Skin epidermis (tissue), 12 donors: ENCODE measurements around the gene FRS2.

Source experiments
- H3K27ac ChIP-seq, 21 experiments: fragments of 200-600 bp; sonication (generic) in 11 of 21; one replicate each; pipeline ENCODE4 v1.5.0; 2020; ENCODE audit warnings: mild to moderate bottlenecking in 3 of 21, inconsistent platforms in 2 of 21, moderate library complexity in 2 of 21
- H3K4me3 ChIP-seq, 7 experiments: fragments of 200-600 bp; sonication (generic) in 2 of 7; one replicate each; pipeline ENCODE4 v1.5.0; 2020; ENCODE audit warnings: inconsistent platforms in 2 of 7, mild to moderate bottlenecking in 2 of 7, moderate library complexity in 1 of 7

FRS2 gene

DNA sequence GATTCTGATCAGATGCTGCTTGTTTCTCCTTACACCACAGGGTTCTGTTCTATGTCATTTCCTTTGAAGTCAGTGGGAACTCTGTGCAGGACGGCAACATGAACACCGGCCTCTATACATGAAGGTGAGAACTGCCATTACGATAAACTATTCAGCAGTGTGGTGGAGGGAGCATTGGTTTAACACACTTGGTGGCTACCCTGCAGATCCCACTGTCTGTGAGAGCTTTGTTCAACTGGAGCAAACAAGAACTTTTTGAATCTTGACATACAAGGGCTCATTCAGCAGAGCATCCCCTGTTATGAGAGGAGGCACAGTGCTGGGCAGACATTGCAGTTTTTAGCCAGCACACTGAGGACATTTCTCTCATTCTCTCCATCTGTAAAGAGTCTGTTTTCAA is 10.7 kb upstream of the FRS2 start:
- H3K27ac ChIP-seq = no peak overlapping the region
- H3K4me3 ChIP-seq = no peak overlapping the region

DNA sequence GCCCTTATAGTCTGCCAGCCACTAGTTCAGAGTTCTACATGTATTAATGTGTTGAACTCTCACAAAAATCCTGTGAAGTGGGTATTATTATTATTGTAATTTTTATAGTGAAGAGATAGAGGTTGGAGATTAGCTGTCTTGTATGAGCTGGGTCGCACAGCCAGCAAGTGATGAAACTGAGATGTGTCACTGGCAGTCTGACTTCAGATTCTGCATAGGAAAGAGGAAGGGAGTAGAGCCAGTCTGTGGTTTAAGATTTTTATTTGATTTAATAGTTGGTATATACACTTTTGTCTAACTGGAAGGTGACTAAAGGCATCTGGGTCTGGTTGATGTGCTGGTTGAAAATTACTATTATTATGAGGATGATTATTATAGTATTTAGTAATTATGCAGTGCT is 5.8 kb upstream of the FRS2 start:
- H3K27ac ChIP-seq = no peak overlapping the region
- no peak overlapping the region for H3K4me3 ChIP-seq

DNA sequence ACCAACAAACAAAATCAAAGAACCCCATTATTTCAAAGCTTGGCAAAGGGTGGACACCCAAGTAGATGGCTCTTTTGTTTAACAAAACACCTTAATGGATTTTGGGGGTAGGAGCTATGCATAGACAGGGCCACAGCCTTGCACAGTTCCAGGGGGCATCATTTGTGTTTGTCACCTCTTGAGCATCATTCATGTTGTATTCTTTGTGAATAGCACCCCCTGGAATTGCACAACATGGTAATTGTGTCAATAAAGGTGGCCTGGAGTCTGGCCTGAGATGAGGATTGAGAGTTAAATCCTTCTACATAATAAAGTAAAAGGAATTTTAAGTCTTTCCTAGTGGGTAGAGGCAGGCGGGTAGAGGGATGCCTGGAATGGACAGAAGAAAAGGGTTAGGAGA is 3.3 kb upstream of the FRS2 start:
- Histone ChIP-seq H3K27ac (peak overlapping the region in 5 of 21 experiments; percentile 3 to 46 (median 17)), H3K4me3 (no peak overlapping the region)

DNA sequence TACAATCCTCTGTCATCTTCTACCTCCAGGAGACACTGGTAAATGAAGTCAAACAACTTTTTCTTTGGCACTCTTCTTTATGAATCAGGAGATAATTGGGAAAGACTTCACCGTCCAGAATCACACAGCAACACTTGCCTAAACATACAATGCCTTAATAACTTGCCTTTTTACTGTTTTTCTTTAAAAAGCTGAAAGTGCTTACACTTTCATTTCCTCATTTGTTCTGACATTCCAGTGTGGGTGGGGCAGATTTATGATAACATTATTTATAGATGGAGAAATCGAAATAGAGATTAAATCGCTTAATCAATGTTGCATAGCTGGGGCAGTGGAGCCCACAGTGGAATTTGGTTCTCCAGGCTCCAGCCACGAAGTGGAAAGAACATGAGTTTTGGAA is 2.8 kb upstream of the FRS2 start:
- Histone ChIP-seq H3K4me3 (no peak overlapping the region), H3K27ac (peak overlapping the region in 5 of 21 experiments; percentile 3 to 46 (median 17))

DNA sequence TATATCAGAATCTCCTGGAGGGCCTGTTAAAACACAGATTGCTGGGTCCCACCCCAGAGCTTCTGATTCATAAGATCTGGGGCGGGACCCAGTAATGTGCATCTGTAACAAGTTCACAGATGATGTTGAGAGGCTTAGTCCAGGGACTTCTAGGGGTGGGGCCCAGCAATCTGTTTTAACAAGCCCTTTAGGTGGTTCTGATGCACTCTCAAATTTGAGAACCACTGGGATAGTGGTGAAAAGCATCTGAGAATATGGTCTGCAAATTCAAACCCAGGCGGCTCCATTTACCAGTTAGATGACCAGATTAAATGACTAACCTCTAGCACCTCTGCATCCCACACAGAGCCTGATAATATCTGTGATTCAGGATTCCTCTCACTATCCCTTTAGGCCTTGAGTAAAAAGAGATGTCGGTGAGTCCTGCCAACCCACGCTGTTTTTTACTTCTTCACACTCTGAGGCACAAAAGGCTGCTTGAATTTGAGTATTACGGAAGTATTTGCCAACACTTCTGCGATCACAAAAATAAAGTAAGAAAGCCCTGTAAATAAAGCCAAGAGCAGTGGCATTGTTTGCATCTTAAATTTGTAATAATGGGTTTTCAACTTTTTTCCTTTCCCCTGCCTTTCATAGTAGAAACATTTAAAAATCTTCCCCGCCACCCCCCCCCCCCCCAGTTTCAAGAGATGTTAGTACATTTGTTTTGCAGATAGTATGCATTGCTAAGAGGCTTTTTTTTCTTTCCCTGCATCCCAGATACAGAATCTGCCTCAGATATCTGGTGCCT is 1.8 kb upstream of the FRS2 start:
- Histone ChIP-seq H3K27ac (peak overlapping the region in 3 of 21 experiments; percentile 11 to 46 (median 27)), H3K4me3 (no peak overlapping the region)

DNA sequence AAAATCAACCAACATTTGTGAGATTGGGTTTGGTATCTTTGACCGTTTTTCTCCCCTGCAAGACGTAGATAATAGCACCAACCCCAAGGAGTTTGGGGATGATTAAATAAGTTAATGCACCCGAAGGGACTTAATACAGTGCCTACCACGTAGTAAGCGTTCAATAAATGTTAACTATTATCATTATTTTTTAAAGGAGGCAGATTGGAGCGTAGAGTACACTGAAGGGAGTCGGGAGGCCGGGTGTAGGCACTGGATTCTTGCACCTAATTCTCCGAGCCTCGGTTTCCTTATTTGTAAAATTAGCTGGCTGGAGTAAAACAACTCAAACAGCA is 367 bp upstream of the FRS2 start:
- Histone ChIP-seq H3K27ac (peak overlapping the region in 20 of 21 experiments; percentile 90 to 100 (median 97)), H3K4me3 (peak overlapping the region; percentile 87 to 99 (median 92))

DNA sequence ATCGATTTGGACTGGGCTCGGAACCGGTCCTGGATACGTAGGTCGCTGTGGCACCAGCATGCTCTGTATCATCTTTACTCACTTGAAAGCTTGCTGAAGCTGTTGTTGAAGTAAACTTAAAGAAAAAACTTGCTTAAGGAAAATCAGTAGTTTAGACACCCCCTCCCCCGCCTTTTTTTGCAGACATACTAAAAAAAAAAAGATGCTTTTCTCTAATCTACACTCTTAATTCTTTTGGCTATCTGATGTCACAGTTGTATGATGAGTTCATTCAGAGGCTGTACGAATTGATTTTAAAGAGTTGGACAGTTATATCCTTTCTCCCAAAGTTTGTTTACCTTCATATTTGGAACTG is 865 bp downstream of the FRS2 start:
- Histone ChIP-seq H3K4me3 (peak overlapping the region; percentile 87 to 99 (median 92)), H3K27ac (peak overlapping the region in 20 of 21 experiments; percentile 90 to 100 (median 97))

DNA sequence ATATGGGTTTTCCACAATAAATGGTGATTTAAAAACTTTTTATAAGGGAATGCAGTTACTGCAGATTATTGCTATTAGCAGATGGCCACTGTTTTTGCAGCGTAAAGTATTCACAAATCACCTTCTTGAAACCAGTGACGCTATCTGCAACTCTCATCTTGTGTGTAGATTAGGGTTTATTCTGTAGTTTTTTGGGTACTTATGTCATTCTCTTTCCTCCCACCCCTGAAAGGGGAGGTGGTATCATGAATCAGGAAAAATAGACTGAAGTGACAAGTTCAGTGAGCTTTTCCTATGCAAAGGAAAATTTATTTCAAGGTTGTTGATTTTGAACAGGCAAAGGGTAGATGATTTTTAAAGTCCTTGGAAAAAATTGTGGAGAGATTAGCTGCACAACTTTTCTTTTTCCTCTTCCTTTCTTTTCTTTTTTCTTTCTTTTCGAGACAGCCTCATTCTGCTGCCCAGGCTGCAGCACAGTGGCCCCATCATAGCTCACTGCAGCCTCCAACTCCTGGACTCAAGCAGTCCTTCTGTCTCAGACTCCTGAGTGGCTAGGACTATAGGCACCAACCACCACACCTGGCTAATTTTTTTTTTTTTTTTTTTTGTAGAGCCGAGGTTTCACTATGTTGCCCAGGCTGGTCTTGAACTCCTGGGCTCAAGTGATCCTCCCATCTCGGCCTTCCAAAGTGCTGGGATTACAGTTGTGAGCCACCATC is 1.6 kb downstream of the FRS2 start:
- peak overlapping the region in 4 of 7 experiments; percentile 87 to 92 (median 88) for H3K4me3 ChIP-seq
- peak overlapping the region in 2 of 21 experiments; percentile 47 to 98 for H3K27ac ChIP-seq

DNA sequence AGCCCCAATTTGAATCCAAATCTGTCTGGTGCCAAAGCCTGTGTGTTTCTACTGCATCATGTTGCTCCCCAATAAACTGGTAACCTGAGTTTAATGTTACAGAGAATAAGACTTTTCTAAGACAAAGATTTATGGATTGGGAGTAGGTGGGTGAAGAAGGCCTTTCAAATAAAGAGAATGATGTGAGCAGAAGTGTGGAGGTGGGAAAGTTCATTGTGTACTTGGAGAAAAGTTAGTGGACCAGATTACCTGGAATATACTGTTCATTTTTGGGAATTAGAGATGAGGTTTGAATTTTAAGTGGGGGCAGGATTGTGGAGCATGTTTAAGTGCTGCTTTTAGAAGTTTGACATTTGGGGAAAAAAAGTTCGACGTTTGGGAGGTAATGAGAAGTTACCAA is 3.1 kb downstream of the FRS2 start:
- no peak overlapping the region for H3K4me3 ChIP-seq
- H3K27ac ChIP-seq = peak overlapping the region in 1 of 21 experiments; percentile 11

DNA sequence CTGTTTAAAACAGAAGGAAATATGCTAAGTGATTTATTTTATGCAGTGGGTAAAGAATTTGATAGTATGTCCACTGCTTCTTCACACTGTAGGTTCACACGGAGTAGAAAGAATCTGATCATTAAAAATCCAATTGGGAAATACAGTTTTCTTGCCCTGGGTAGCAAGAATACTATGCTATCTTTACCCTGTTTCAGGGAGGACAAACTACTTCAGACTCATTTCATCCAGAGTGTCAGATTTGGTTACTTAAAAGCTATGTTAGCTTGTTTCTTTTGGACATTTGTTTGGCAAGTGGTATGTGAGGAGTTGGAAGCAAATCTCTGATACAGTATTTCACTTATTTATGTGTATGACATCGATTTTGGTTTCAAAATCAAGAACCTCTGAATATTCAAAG is 4.3 kb downstream of the FRS2 start:
- H3K4me3 ChIP-seq = no peak overlapping the region
- peak overlapping the region in 3 of 21 experiments; percentile 9 to 38 (median 9) for H3K27ac ChIP-seq

DNA sequence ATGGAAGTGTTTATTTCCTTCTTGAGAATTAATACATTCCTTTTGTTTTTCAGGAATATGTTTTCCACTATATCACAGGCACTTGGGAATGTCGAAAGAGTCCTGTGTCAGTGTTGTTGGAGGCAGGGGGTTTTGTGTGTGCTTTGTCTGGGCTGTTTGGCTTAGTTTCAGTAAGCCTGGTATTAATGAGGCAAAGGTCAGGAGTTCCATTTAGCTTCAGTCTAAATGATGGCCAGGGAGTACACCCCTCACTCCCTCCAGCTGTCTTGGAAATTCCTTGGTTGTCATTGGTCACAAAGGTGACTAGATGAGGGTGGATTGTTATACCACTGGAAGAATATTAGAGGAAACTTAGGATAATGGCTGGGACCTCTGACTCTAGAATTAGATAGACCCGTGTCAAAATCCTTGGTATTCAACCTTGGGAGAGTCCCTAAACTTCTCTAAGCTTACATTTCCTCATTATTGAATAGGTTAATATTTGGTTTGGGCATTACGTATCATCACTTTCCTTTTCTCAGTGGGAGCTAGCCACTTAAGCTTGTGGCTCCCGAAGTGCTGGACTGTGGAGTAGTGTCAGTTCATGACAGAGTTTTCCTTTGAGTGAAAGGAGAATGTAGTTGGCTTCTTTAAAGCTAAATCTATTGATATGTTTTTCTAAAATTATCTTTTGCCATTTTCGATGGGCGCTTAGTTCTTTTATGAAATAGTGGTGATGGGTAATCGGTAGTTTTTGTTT is 5.2 kb downstream of the FRS2 start:
- Histone ChIP-seq H3K27ac (peak overlapping the region in 12 of 21 experiments; percentile 0 to 73 (median 51)), H3K4me3 (no peak overlapping the region)

DNA sequence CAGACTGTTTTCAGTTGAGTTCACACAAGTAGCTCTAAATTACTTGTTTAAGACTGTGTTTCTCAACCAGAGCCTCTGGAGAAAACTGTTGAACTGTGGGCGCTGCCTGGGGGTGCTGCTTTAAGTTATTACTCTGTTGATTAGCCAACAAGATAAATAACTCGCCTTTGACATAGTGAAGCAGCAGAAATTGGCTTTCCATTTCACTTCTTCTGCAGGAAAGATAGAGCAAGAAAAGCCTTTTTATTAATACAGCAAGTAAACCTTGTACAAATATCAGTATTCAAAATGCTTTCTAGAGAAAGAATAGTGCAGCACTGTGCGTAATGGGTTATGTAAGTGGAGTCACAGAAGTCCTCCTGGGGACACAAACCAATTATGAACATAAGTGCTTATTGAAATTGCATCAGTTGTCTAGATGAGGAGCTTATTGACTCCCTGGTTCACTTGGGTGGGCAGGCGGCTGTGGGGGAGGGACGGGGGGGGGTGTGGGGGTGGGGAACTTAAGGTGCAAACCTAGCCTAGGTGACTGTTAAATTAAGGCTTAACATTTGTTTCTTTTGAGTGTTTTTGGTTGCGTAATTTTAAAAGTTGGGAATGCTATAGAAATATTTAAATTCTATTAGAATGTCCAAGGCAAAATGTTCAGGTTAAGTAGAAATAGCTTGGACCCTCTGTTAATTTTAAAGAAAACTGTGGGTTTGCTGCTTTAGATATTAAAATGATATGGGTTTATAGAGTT is 6.3 kb downstream of the FRS2 start:
- Histone ChIP-seq H3K4me3 (no peak overlapping the region), H3K27ac (peak overlapping the region in 10 of 21 experiments; percentile 10 to 73 (median 54))

DNA sequence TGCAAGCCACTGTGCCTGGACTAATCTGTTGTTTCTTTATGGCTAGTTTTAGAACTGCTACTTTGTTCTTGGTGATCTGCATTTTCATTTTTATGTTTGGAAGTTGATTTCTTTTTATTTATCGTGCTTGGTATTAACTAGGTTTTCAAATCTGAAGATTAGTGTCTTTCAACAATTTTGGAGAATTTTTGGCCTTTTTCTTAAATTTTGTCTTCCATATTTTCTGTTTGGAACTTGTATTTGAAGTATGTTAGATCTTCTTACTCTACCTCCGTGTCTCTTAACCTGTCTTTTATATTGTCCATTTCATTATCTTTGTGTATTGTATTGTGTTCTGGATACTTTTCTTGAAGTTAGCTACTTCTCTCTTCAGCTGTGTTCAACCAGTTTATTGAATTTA is 9.5 kb downstream of the FRS2 start:
- Histone ChIP-seq H3K27ac (no peak overlapping the region), H3K4me3 (no peak overlapping the region)

DNA sequence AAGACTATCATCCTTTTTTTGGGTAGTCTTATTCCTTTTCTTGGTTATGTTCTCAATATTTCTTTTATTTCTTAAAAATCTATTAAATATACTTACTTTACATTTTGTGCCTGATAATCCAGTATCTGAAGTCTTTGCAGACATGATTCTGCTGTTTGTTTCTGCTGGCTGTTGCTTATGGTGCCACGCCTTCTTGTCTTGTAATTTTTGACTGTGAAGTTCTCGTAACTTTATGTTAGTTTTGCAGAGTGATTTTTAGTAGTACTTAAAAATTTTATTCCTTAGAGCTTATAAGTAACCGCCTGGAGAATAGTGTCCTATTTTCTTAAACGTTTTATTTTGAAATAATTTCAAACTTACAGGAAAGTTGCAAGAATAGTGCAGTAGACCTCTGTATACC is 10.5 kb downstream of the FRS2 start:
- Histone ChIP-seq H3K4me3 (no peak overlapping the region), H3K27ac (no peak overlapping the region)

DNA sequence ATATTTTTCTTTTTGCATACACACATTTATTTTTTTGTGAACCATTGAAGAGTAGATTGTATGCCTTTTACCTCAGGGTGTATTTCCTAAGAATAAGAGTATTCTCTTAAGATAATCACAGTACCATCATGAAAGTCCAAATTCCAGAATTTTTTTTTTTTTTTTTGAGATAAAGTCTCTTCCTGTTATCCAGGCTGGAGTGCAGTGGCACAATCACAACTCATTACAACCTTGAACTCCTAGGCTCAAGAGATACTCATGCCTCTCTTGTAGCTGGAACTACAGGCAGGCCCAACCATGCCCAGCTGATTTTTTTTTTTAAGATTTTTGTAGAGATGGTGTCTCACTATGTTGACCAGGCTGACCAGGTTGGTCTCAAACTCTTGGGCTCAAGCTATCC is 10.9 kb downstream of the FRS2 start:
- Histone ChIP-seq H3K27ac (no peak overlapping the region), H3K4me3 (no peak overlapping the region)

DNA sequence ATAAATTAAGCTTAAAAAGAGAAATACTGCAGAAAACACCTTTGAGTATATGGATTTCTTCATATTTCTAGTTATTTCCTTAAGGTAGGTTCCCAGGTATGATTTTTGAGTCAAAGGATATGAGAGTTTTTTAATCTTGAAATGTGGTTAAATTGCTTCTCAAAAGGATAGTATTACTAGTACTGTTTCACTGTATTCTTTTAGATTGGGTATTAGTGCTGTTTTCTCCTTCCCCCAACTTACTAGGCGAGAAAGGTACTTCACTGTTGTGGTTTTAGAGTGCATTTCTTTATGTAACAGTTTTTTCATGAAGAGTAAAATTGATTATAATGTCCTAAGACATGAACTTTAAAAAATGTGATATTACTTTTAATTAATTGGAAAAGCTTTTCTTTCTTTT is 13.5 kb downstream of the FRS2 start:
- no peak overlapping the region for H3K27ac ChIP-seq
- no peak overlapping the region for H3K4me3 ChIP-seq

DNA sequence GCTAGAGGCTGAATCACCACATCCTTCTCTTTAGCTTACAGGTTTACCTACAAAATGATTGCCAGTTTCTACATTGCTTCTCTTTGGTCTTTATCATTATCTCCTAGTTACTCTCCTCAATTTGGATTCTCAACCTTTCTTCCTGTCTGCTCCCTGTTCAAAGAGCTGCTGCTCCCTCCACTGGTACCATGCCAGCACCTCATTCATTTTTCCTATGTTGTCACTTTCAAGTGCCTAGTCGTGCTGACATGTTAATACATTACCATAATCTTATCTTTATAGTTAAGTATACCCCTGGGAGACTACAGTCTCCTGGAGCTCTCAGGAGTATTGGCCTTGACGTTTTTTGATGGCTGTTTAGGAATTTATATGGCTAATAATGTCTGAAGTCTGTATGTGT is 14.2 kb downstream of the FRS2 start:
- Histone ChIP-seq H3K4me3 (no peak overlapping the region), H3K27ac (no peak overlapping the region)

DNA sequence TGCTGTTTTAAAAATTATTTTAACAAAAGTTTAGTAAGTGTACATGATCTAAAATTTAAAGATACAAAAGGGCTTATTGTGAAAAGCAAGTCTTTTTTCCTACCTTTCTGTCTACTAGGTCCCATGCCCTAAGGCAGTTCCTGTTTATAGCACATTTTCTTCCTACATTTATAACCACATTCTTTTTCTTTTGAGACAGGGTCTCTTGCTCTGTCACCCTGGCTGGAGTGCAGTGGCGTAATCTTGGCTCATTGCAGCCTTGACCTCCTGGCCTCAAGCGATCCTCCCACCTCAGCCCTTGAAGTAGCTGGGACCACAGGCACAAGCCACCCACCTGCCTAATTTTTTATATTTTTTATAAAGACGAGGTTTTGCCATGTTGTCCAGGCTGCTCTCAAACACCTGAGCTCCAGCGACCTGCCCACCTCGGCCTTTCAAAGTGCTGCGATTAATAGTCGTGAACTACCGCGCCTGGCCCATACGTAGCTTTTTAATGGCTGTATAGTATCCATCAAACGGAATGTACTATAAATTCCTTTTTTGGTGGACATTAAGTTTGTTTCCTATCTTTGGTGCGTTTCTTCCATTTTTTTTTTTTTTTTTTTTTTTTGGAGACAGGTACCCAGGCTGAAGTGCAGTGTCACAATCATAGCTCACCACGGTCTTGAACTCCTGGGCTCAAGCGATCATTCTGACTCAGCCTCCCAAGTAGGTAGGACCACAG is 20.9 kb downstream of the FRS2 start:
- Histone ChIP-seq H3K27ac (no peak overlapping the region), H3K4me3 (no peak overlapping the region)

DNA sequence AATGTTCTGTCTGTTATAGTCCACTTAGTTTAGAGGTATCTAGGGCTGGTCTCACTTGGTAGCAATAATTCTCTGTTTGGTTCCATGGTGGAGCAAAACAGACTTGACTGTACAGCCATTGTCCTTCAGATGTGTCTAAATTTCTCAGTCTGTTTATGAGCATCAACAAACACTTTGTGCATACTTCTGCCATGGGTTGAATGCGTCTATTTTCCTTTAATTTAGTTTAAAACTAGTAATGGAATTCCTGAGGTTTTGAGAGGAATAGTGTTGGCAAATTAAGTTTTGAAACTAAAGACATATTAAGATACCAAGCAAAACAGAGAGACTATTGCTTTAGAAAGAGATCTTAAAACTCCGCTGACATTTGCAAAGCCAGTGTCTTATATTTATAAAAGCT is 22.6 kb downstream of the FRS2 start:
- Histone ChIP-seq H3K4me3 (no peak overlapping the region), H3K27ac (no peak overlapping the region)
